Loucy (cell line): ENCODE measurements around the gene DLK1.
A peak's percentile ranks its signal among the peaks of the same experiment; 100 is the strongest.

Experiments
- H2AFZ ChIP-seq: fragments of 200-600 bp; sonication (generic); 2 replicates; pipeline ENCODE4 v1.6.0; 2016; ENCODE audit warnings: antibody characterized with exemption, mild to moderate bottlenecking, low read length, moderate library complexity
- H3F3A ChIP-seq: fragments of 200-600 bp; 2 replicates; pipeline ENCODE4 v1.6.0; 2016; ENCODE audit warnings: antibody characterized with exemption, low read depth, mild to moderate bottlenecking
- H3K27me3 ChIP-seq: fragments of 200-600 bp; sonication (generic); 2 replicates; pipeline ENCODE4 v1.6.1; 2014; ENCODE audit warnings: low read length, mild to moderate bottlenecking; ENCODE audit not compliant: insufficient read depth, poor library complexity, severe bottlenecking
- H3K36me3 ChIP-seq: fragments of 200-600 bp; sonication (generic); 2 replicates; pipeline ENCODE4 v1.6.1; 2016; ENCODE audit warnings: low read length; ENCODE audit not compliant: insufficient read depth
- H3K4me1 ChIP-seq: fragments of 200-600 bp; sonication (generic); 2 replicates; pipeline ENCODE4 v1.5.1; 2014; ENCODE audit warnings: low read length, mild to moderate bottlenecking; ENCODE audit not compliant: insufficient read depth, poor library complexity, severe bottlenecking
- H3K4me2 ChIP-seq: fragments of 200-600 bp; sonication (generic); 2 replicates; pipeline ENCODE4 v1.6.0; 2014; ENCODE audit warnings: antibody characterized with exemption, low read length, low read depth, mild to moderate bottlenecking; ENCODE audit not compliant: poor library complexity, severe bottlenecking
- H3K4me3 ChIP-seq: fragments of 200-600 bp; sonication (generic); 2 replicates; pipeline ENCODE4 v1.5.1; 2014; ENCODE audit warnings: low read length, mild to moderate bottlenecking, mixed read lengths; ENCODE audit not compliant: poor library complexity, severe bottlenecking
- H3K79me2 ChIP-seq: fragments of 200-600 bp; sonication (generic); 2 replicates; pipeline ENCODE4 v1.6.1; 2014; ENCODE audit warnings: low read length; ENCODE audit not compliant: insufficient read depth
- H3K9ac ChIP-seq: fragments of 200-600 bp; sonication (generic); 2 replicates; pipeline ENCODE4 v1.6.0; 2014; ENCODE audit warnings: mild to moderate bottlenecking, low read depth, low read length, moderate library complexity; ENCODE audit not compliant: poor library complexity, severe bottlenecking
- H3K9me2 ChIP-seq: fragments of 200-600 bp; sonication (generic); replicated peaks from 2 replicates; pipeline ENCODE4 v1.6.1; 2016; ENCODE audit warnings: low read depth, low read length, mixed read lengths
- H3K9me3 ChIP-seq: fragments of 200-600 bp; sonication (generic); 2 replicates; pipeline ENCODE4 v1.6.1; 2014; ENCODE audit warnings: mild to moderate bottlenecking, antibody characterized with exemption, low read length, low read depth; ENCODE audit not compliant: insufficient read depth
- H4K20me1 ChIP-seq: fragments of 200-600 bp; sonication (generic); 2 replicates; pipeline ENCODE4 v1.6.0; 2014; ENCODE audit warnings: antibody characterized with exemption, low read length, mild to moderate bottlenecking; ENCODE audit not compliant: insufficient read depth, poor library complexity, severe bottlenecking
- CTCF ChIP-seq: fragments of 200-600 bp; sonication (generic); conservative IDR thresholded peaks from 2 replicates; pipeline ENCODE4 v1.5.1; 2014; ENCODE audit warnings: mild to moderate bottlenecking, antibody characterized with exemption, low read length
- EZH2phosphoT487 ChIP-seq: fragments of 200-600 bp; IDR thresholded peaks from 2 replicates; pipeline ENCODE4 v1.6.1; 2018; ENCODE audit warnings: antibody characterized with exemption, mild to moderate bottlenecking, moderate library complexity, borderline replicate concordance

Gene DLK1

GRCh38 chr14:100696590-100696989 is 30.1 kb upstream of the DLK1 start:
- no peak overlapping the region for H2AFZ ChIP-seq
- peaks cover 33% of the 10 kb centered on the region for H3K4me1 ChIP-seq
- no peaks in the 10 kb centered on the region for H3F3A ChIP-seq
- no peak for TF ChIP-seq CTCF
- no peak for TF ChIP-seq EZH2phosphoT487
- H3K9me2 ChIP-seq: no peaks in the 10 kb centered on the region
- no peaks in the 10 kb centered on the region for H3K79me2 ChIP-seq
- no peak overlapping the region for H3K4me2 ChIP-seq
- no peak overlapping the region for H3K4me3 ChIP-seq
- no peaks in the 10 kb centered on the region for H3K9me3 ChIP-seq
- H3K9ac ChIP-seq: no peak overlapping the region
- H3K36me3 ChIP-seq: no peaks in the 10 kb centered on the region
- H4K20me1 ChIP-seq: no peaks in the 10 kb centered on the region
- H3K27me3 ChIP-seq: no peaks in the 10 kb centered on the region

GRCh38 chr14:100698066-100698465 is 28.6 kb upstream of the DLK1 start:
- TF ChIP-seq EZH2phosphoT487 (no peak), CTCF (no peak)
- no peaks in the 10 kb centered on the region for H3F3A ChIP-seq
- no peak overlapping the region for H3K4me3 ChIP-seq
- H3K9me3 ChIP-seq: no peaks in the 10 kb centered on the region
- no peaks in the 10 kb centered on the region for H3K79me2 ChIP-seq
- peaks cover 30% of the 10 kb centered on the region for H3K4me1 ChIP-seq
- no peaks in the 10 kb centered on the region for H4K20me1 ChIP-seq
- H3K9me2 ChIP-seq: no peaks in the 10 kb centered on the region
- peak overlapping the region; percentile 15 for H3K4me2 ChIP-seq
- peak overlapping the region; percentile 47 for H3K9ac ChIP-seq
- no peaks in the 10 kb centered on the region for H3K36me3 ChIP-seq
- no peaks in the 10 kb centered on the region for H3K27me3 ChIP-seq
- H2AFZ ChIP-seq: no peak overlapping the region

GRCh38 chr14:100698666-100699448 is 27.8 kb upstream of the DLK1 start:
- Histone ChIP-seq H3F3A (no peaks in the 10 kb centered on the region), H3K36me3 (no peaks in the 10 kb centered on the region), H3K9me3 (no peaks in the 10 kb centered on the region), H3K4me3 (no peak overlapping the region), H3K4me1 (peaks cover 30% of the 10 kb centered on the region), H3K79me2 (no peaks in the 10 kb centered on the region), H2AFZ (no peak overlapping the region), H3K9ac (peak overlapping the region; percentile 47), H3K9me2 (no peaks in the 10 kb centered on the region), H4K20me1 (no peaks in the 10 kb centered on the region), H3K27me3 (no peaks in the 10 kb centered on the region), H3K4me2 (peak overlapping the region; percentile 15)
- TF ChIP-seq EZH2phosphoT487 (no peak), CTCF (no peak)
